ENCODE results near the gene MS4A8.
A peak's percentile ranks its signal among the peaks of the same experiment; 100 is the strongest.
"Not testable (repeated sequence)": the region's sequence is repeated elsewhere in the genome, so short reads cannot be mapped to it uniquely, and the experiment has no call there.

The MS4A8 gene

GRCh38 chr11:60753309-60753708, 53.9 kb downstream of the MS4A8 start:
- TF ChIP-seq, protein P1, sequence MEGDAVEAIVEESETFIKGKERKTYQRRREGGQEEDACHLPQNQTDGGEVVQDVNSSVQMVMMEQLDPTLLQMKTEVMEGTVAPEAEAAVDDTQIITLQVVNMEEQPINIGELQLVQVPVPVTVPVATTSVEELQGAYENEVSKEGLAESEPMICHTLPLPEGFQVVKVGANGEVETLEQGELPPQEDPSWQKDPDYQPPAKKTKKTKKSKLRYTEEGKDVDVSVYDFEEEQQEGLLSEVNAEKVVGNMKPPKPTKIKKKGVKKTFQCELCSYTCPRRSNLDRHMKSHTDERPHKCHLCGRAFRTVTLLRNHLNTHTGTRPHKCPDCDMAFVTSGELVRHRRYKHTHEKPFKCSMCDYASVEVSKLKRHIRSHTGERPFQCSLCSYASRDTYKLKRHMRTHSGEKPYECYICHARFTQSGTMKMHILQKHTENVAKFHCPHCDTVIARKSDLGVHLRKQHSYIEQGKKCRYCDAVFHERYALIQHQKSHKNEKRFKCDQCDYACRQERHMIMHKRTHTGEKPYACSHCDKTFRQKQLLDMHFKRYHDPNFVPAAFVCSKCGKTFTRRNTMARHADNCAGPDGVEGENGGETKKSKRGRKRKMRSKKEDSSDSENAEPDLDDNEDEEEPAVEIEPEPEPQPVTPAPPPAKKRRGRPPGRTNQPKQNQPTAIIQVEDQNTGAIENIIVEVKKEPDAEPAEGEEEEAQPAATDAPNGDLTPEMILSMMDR (IDR thresholded peaks at IDR 0.05) = no peak
- DNase-seq = peak; percentile 5 to 8
- peaks cover 0 to 4% (median 0%) of the 10 kb centered on the region in 3 donors for H3K9me3 ChIP-seq
- H3K36me3 ChIP-seq = no peaks in the 10 kb centered on the region
- intact Hi-C loops (cut with DNase I; ENCODE audit: low total_unique reads) = no loop called here
- peaks cover 0 to 13% of the 10 kb centered on the region in 2 donors for H3K27me3 ChIP-seq
- H3K4me1 ChIP-seq = no peaks in the 10 kb centered on the region
- H3K4me3 ChIP-seq = no peak overlapping the region
- H3K27ac ChIP-seq = no peak overlapping the region

DNA sequence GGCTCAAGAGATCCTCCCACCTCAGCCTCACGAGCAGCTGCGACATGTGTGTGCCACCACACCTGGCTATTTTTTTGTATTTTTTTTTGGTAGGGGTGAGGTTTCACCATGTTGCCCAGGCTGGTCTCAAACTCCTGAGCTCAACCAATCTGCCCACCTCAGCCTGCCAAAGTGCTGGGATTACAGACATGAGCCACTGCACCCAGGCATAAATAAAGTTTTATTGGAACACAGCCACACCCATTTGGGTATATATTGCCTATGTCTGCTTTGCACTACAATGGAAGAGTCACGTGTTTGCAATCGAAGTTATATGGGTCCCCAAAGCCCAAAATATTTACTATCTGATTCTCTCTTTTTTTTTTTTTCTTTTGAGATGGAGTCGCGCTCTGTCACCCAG, 55.5 kb downstream of the MS4A8 start:
- intact Hi-C loops (cut with DNase I; ENCODE audit: low total_unique reads) = no loop called here
- H3K27me3 ChIP-seq = peaks cover 0 to 13% of the 10 kb centered on the region in 2 donors
- no peak for DNase-seq
- H3K36me3 ChIP-seq = no peaks in the 10 kb centered on the region
- TF ChIP-seq, protein P1 (IDR thresholded peaks at IDR 0.05) = no peak
- H3K9me3 ChIP-seq = peaks cover 0 to 4% (median 0%) of the 10 kb centered on the region in 3 donors
- H3K27ac ChIP-seq = no peak overlapping the region
- H3K4me3 ChIP-seq = no peak overlapping the region
- no peaks in the 10 kb centered on the region for H3K4me1 ChIP-seq

DNA sequence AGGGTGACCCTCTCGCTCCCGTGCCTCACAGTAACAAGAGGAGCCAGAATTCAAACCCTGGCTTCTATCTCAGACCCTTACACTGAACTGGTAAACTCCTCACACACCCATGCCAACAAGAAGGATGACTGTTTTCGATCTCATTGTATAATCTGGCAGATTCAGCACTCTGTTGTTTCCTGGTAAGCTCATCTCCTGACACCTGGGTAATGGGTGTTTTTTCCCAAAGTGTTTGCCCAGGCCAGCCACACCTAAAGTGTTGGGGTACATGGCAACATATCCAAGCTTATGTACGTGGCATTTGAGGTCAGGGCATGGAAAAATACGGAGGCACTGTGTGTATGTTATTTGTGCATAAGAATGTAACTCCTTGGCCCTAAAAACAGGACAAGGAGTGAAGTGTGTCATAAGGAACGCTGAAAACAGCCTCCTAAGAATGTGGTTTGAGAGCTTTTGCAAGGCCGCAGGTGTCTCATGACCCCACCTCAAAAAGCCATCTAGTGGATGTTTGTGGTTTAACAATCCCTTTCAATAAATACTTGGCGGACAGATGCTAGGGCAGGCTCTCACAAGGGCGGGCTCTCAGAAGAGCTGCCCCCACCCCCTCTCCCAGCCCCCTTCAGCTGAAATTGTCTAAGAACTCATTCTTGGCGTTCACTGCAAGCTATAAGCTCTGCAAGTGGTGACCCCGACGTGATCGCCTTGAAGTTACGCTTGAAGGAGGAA, 57.1 kb downstream of the MS4A8 start, which contains the start of gene MS4A15:
TSS of gene MS4A15 (plus strand) at position 561 of the 726 bp plus-strand sequence. CDS start 6,867 bp downstream, outside the sequence.
- peak in 1 of 2 donors; percentile 1 for DNase-seq
- Histone ChIP-seq H3K27ac (no peak within 1 kb of the TSS), H3K9me3 (peaks cover 0 to 4% (median 0%) of the 10 kb centered on the region in 3 donors), H3K4me3 (no peak within 1 kb of the TSS), H3K27me3 (peaks cover 0 to 4% of the 10 kb centered on the region in 2 donors), H3K4me1 (no peaks in the 10 kb centered on the region), H3K36me3 (no peaks in the 10 kb centered on the region)
- intact Hi-C loops (cut with DNase I; ENCODE audit: low total_unique reads) = no loop called here
- TF ChIP-seq, protein P1 (IDR thresholded peaks at IDR 0.05) = no peak

GRCh38 chr11:60757231-60757800, 57.9 kb downstream of the MS4A8 start:
- peaks cover 0 to 4% (median 0%) of the 10 kb centered on the region in 3 donors for H3K9me3 ChIP-seq
- H3K27me3 ChIP-seq = peaks cover 0 to 3% of the 10 kb centered on the region in 2 donors
- no peak overlapping the region for H3K27ac ChIP-seq
- no peaks in the 10 kb centered on the region for H3K4me1 ChIP-seq
- no peaks in the 10 kb centered on the region for H3K36me3 ChIP-seq
- intact Hi-C loops (cut with DNase I; ENCODE audit: low total_unique reads) = no loop called here
- TF ChIP-seq, protein P1 (IDR thresholded peaks at IDR 0.05) = no peak
- no peak overlapping the region for H3K4me3 ChIP-seq
- peak in 1 of 2 donors; percentile 48 for DNase-seq

DNA sequence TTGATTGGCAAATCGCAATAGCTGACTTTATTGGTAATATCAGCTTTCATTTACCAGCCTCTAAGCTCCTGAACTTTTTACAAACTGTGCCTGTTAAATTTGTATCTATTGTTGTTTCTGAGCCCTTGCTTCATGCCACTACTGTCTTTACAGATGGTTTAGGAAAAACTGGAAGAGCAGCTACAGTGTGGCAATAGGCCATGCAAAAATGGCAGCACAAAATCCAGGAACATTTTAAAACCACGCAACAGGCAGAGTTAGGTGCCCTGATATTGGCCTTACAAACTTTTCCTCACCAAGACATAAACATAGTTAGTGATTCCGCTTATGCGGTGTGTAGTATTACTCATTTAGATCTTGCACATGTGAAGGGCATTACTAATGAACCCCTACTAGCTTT, 59.3 kb downstream of the MS4A8 start:
- H3K4me3 ChIP-seq; intact Hi-C loops (cut with DNase I; ENCODE audit: low total_unique reads): not testable (repeated sequence)

DNA sequence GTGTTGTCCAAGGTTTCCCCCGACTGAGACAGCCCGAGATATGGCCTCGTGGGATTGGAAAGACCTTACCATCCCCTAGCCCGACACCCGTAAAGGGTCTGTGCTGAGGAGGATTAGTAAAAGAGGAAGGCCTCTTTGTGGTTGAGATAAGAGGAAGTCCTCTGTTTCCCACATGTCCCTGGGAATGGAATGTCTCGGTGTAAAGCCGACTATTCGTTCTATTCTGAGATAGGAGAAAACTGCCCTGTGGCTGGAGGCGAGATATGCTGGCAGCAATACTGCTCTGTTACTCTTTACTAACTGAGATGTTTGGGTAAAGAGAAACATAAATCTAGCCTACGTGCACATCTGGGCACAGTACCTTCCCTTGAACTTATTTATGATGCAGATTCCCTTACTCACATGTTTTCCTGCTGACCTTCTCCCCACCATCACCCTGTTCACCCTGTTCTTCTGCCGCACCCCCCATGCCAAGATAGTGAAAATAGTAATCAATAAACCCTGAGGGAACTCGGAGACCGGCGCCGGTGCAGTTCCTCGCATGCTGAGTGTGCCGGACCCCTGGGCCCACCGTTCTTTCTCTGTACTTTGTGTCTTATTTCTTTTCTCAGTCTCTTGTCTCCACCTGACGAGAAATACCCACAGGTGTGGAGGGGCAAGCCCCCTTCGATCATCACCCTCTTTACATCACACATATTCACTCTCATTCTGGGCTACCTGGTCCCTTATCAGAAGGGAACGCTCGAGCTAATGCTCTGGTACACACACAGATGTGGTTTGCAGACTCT, 60.2 kb downstream of the MS4A8 start:
- intact Hi-C loops (cut with DNase I; ENCODE audit: low total_unique reads); H3K27me3 ChIP-seq; H3K9me3 ChIP-seq; H3K27ac ChIP-seq; H3K4me3 ChIP-seq; H3K4me1 ChIP-seq; H3K36me3 ChIP-seq: not testable (repeated sequence)
- DNase-seq = peak; percentile 18 to 37

More for the DNA sequence above, 59.3 kb downstream of the MS4A8 start:
- H3K9me3 ChIP-seq, H3K4me1 ChIP-seq, DNase-seq, H3K36me3 ChIP-seq, H3K27me3 ChIP-seq, H3K27ac ChIP-seq: not testable (repeated sequence)

Data from tibial artery (tissue), 4 donors.